Lower leg skin (tissue), 4 donors: ENCODE results near the gene FBXO5. TPM values are rescaled to one million over a fixed set of nuclear protein-coding genes. Genes with fewer than 3 reads are reported as not detected.
"Not testable (repeated sequence)": the region's sequence is repeated elsewhere in the genome, so short reads cannot be mapped to it uniquely, and the experiment has no call there.

Experiments
- DNase-seq, 2 donors: peaks; one replicate each; pipeline ENCODE4 v3.0.0-alpha.2; 2019; ENCODE audit warnings: low spot score in 2 of 2
- H3K4me3 ChIP-seq: fragments of 200-600 bp; sonication (generic); 2 replicates; pipeline ENCODE4 v1.5.1; 2017; ENCODE audit warnings: mild to moderate bottlenecking, low read depth; ENCODE audit not compliant: poor library complexity, severe bottlenecking
- CTCF ChIP-seq, 3 donors: fragments of 450-650 bp; IDR thresholded peaks; one replicate each; pipeline ENCODE4 v1.5.1; 2016; ENCODE audit warnings: antibody characterized with exemption in 3 of 3, mild to moderate bottlenecking in 3 of 3, moderate library complexity in 2 of 3
- POLR2A ChIP-seq, 2 donors: fragments of 450-650 bp; IDR thresholded peaks; one replicate each; pipeline ENCODE4 v1.6.1; 2016 to 2017; ENCODE audit warnings: antibody characterized with exemption in 2 of 2, mild to moderate bottlenecking in 1 of 2, moderate library complexity in 1 of 2
- WGBS, 2 donors: methylation state at CpG; one replicate each; pipeline ENCODE4 v1.1.5; 2018; 5-methylcytosine and 5-hydroxymethylcytosine counted together
- intact Hi-C: fragments of 100-400 bp; cut with DNase I; formaldehyde crosslinking; loops from one replicate; pipeline ENCODE4 v1.15.0; 2023; ENCODE audit warnings: low total_unique reads
- total RNA-seq, 4 donors: library from RNA; depleted of rRNA; stranded (reverse); fragments of >200 nt; gene quantifications; one replicate each; pipeline ENCODE4 v1.1.0, GENCODE V29; 2016

FBXO5 gene
- total RNA-seq, 4 donors from 2014 or later, result 2.0 to 6.5 (median 3.7) TPM

GRCh38 chr6:153013438-153013837 lies 30.6 kb upstream of the FBXO5 start:
- intact Hi-C loops, result no loop called here
- 43 to 55% methylated on average over 2 of the region's 2 CpGs for WGBS, 2 donors
- no peak overlapping the region for H3K4me3 ChIP-seq
- no peak for DNase-seq
- TF ChIP-seq CTCF (IDR thresholded peaks at IDR 0.05) (no peak), POLR2A (IDR thresholded peaks at IDR 0.05) (no peak)

GRCh38 chr6:153012856-153013255 lies 30.0 kb upstream of the FBXO5 start:
- 88 to 93% methylated on average over 6 of the region's 6 CpGs for WGBS, 2 donors
- TF ChIP-seq POLR2A (IDR thresholded peaks at IDR 0.05) (no peak), CTCF (IDR thresholded peaks at IDR 0.05) (no peak)
- intact Hi-C loops, result no loop called here
- no peak for DNase-seq
- H3K4me3 ChIP-seq, result no peak overlapping the region

- 2 to 3% methylated on average over 6 of the region's 6 CpGs for WGBS, 2 donors
- H3K4me3 ChIP-seq, result peak overlapping the region; percentile 63
- no peak for TF ChIP-seq POLR2A (IDR thresholded peaks at IDR 0.05)
- TF ChIP-seq CTCF (IDR thresholded peaks at IDR 0.05), result no peak
- DNase-seq, result no peak
- intact Hi-C loops, result no loop called here
These were observed 20.5 kb upstream of the FBXO5 start for GRCh38 chr6:153003366-153003690.

GRCh38 chr6:153002613-153003365 lies 19.9 kb upstream of the FBXO5 start, which contains the start of gene MTRF1L:
Gene MTRF1L, minus strand, starts transcription at chr6:153002709. Its CDS starts 24 bp downstream, at chr6:153002685.
- peak; percentile 92 to 97 for DNase-seq
- intact Hi-C loops, result no loop called here
- TF ChIP-seq CTCF (IDR thresholded peaks at IDR 0.05) (no peak), POLR2A (IDR thresholded peaks at IDR 0.05) (peak in 1 of 2 donors; percentile 28)
- 0% methylated on average over 39 to 46 of the region's 52 CpGs for WGBS, 2 donors
- H3K4me3 ChIP-seq, result peak within 1 kb of the TSS; percentile 63

- intact Hi-C loops, result no loop called here
- no peak for DNase-seq
- 4 to 5% methylated on average over 22 to 24 of the region's 31 CpGs for WGBS, 2 donors
- peak overlapping the region; percentile 63 for H3K4me3 ChIP-seq
- TF ChIP-seq CTCF (IDR thresholded peaks at IDR 0.05) (no peak), POLR2A (IDR thresholded peaks at IDR 0.05) (no peak)
These were observed 19.1 kb upstream of the FBXO5 start for GRCh38 chr6:153001767-153002612.

GRCh38 chr6:153000790-153001189 lies 17.9 kb upstream of the FBXO5 start:
- intact Hi-C loops, DNase-seq, H3K4me3 ChIP-seq: not testable (repeated sequence)
- 93 to 95% methylated on average over 9 of the region's 9 CpGs for WGBS, 2 donors
